Hepatocyte (in vitro differentiated cells): ENCODE data around the gene ULK2.
A peak's percentile ranks its signal among the peaks of the same experiment; 100 is the strongest.

Source experiments
- EZH2 ChIP-seq: fragments of 200-600 bp; sonication (generic); IDR thresholded peaks from 2 replicates; pipeline ENCODE4 v1.6.1; 2016; ENCODE audit warnings: antibody characterized with exemption, mild to moderate bottlenecking, borderline replicate concordance
- TF ChIP-seq, protein P1 (sequence below): fragments of 200-600 bp; sonication (generic); IDR thresholded peaks from 2 replicates; pipeline ENCODE4 v1.5.1; 2016; ENCODE audit warnings: antibody characterized with exemption, mild to moderate bottlenecking; ENCODE audit not compliant: poor library complexity

DNA sequence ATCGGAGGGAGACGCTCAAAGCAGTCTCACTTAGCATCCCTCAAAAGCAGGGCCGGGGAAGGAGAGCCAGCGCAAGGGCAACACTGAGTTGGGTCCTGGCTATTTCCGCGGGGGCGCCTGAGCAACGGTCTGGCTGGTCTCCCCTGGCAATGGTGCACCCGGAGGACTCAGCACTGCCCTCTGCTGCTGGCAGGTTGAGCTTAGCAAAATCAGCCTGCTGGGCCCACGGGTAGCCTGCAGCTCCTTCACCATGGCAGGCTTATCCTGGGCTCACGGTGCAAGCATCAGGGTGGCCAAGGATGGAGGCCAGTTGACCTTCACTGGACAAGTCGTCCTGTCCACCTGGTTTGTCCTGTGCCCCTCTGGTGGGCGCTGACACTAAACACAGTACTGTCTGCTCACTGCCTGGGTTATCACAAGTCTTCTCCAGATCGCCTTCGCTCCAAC is 105.2 kb downstream of the ULK2 start:
- TF ChIP-seq, protein P1, sequence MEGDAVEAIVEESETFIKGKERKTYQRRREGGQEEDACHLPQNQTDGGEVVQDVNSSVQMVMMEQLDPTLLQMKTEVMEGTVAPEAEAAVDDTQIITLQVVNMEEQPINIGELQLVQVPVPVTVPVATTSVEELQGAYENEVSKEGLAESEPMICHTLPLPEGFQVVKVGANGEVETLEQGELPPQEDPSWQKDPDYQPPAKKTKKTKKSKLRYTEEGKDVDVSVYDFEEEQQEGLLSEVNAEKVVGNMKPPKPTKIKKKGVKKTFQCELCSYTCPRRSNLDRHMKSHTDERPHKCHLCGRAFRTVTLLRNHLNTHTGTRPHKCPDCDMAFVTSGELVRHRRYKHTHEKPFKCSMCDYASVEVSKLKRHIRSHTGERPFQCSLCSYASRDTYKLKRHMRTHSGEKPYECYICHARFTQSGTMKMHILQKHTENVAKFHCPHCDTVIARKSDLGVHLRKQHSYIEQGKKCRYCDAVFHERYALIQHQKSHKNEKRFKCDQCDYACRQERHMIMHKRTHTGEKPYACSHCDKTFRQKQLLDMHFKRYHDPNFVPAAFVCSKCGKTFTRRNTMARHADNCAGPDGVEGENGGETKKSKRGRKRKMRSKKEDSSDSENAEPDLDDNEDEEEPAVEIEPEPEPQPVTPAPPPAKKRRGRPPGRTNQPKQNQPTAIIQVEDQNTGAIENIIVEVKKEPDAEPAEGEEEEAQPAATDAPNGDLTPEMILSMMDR = peak; percentile 71
- no peak for TF ChIP-seq EZH2
